Endodermal cell (in vitro differentiated cells): ENCODE results near the gene SLC25A39. TPM values are rescaled to one million over a fixed set of nuclear protein-coding genes. Genes with fewer than 3 reads are reported as not detected.
"Not testable (repeated sequence)": the region's sequence is repeated elsewhere in the genome, so short reads cannot be mapped to it uniquely, and the experiment has no call there.

Experiments
- DNase-seq: peaks from one replicate; pipeline ENCODE4 v3.0.0-alpha.2; 2017
- H3K27ac ChIP-seq: 2 replicates; pipeline ENCODE4 v1.5.1; 2013; ENCODE audit warnings: mild to moderate bottlenecking, low read depth, low read length, moderate library complexity
- H3K27me3 ChIP-seq: 2 replicates; pipeline ENCODE4 v1.6.1; 2013; ENCODE audit warnings: mild to moderate bottlenecking, low read length, moderate library complexity; ENCODE audit not compliant: insufficient read depth, control insufficient read depth, poor library complexity, severe bottlenecking
- H3K36me3 ChIP-seq: 2 replicates; pipeline ENCODE4 v1.7.0; 2013; ENCODE audit warnings: mild to moderate bottlenecking, low read length, moderate library complexity; ENCODE audit not compliant: control insufficient read depth, insufficient read depth
- H3K4me1 ChIP-seq: one replicate; pipeline ENCODE4 v1.7.0; 2013; ENCODE audit warnings: low read length; ENCODE audit not compliant: control insufficient read depth, insufficient read depth
- H3K4me3 ChIP-seq: 2 replicates; pipeline ENCODE4 v1.5.1; 2013; ENCODE audit warnings: mild to moderate bottlenecking, low read length, moderate library complexity
- H3K9ac ChIP-seq: 2 replicates; pipeline ENCODE4 v1.6.1; 2013; ENCODE audit warnings: mild to moderate bottlenecking, low read length, moderate library complexity; ENCODE audit not compliant: poor library complexity, severe bottlenecking; ENCODE audit errors: extremely low read depth
- H3K9me3 ChIP-seq: 2 replicates; pipeline ENCODE4 v1.6.1; 2013; ENCODE audit warnings: mild to moderate bottlenecking, low read length, moderate library complexity; ENCODE audit not compliant: control insufficient read depth
- H3K27ac Mint-ChIP-seq: 2 replicates; pipeline ENCODE4 v1.8.0; 2020; ENCODE audit warnings: mixed read lengths
- H3K27me3 Mint-ChIP-seq: 2 replicates; pipeline ENCODE4 v1.8.0; 2021; ENCODE audit warnings: mild to moderate bottlenecking, mixed read lengths; ENCODE audit not compliant: insufficient read depth
- H3K36me3 Mint-ChIP-seq: 2 replicates; pipeline ENCODE4 v1.8.0; 2020; ENCODE audit warnings: low read depth, mixed read lengths
- H3K4me1 Mint-ChIP-seq: 2 replicates; pipeline ENCODE4 v1.8.0; 2020; ENCODE audit warnings: mixed read lengths
- H3K4me3 Mint-ChIP-seq: 2 replicates; pipeline ENCODE4 v1.8.0; 2020; ENCODE audit warnings: mild to moderate bottlenecking, moderate library complexity, mixed read lengths
- H3K9me3 Mint-ChIP-seq: 2 replicates; pipeline ENCODE4 v1.8.0; 2020; ENCODE audit warnings: mild to moderate bottlenecking, mixed read lengths
- WGBS, 2 experiments: methylation state at CpG; one replicate each; pipeline versions ENCODE4 v1.1.5 to v1.1.7; 2013; ENCODE audit warnings: missing lambda C conversion rate in 2 of 2, mixed read lengths in 1 of 2; ENCODE audit not compliant: insufficient coverage in 1 of 2, insufficient read length in 1 of 2; 5-methylcytosine and 5-hydroxymethylcytosine counted together
- total RNA-seq, 2 donors: library from RNA; stranded (reverse); fragmentation: NEBNext Ultra II Directional in 1 of 2; extraction: Animal tissue kit (Norgen Biotek cat#: 25700) in 1 of 2; gene quantifications; 2 replicates in 1 of 2; 3 replicates in 1 of 2; pipeline ENCODE4 v1.2.1, GENCODE V29; 2021
- TF ChIP-seq, protein P1 (sequence below): fragments of 200-600 bp; sonication (generic); conservative IDR thresholded peaks from 2 replicates; pipeline ENCODE4 v1.5.0; 2021; ENCODE audit warnings: antibody characterized with exemption, mild to moderate bottlenecking

Gene SLC25A39
- total RNA-seq, 2 donors from 2014 or later, result 191 to 201 TPM

GRCh38 chr17:44367231-44367979, 42.8 kb upstream of the SLC25A39 start:
- H3K9ac ChIP-seq, result no peak overlapping the region
- peaks cover 11% of the 10 kb centered on the region for H3K9me3 Mint-ChIP-seq
- peaks cover 2% of the 10 kb centered on the region for H3K4me1 Mint-ChIP-seq
- no peaks in the 10 kb centered on the region for H3K36me3 Mint-ChIP-seq
- WGBS, 2 experiments, result 94 to 98% methylated on average over 6 to 7 of the region's 7 CpGs
- H3K27ac Mint-ChIP-seq, result no peak overlapping the region
- no peak overlapping the region for H3K4me3 ChIP-seq
- H3K36me3 ChIP-seq, result no peaks in the 10 kb centered on the region
- peaks cover 45% of the 10 kb centered on the region for H3K27me3 Mint-ChIP-seq
- peaks cover 5% of the 10 kb centered on the region for H3K9me3 ChIP-seq
- H3K4me3 Mint-ChIP-seq, result no peak overlapping the region
- H3K27ac ChIP-seq, result no peak overlapping the region
- TF ChIP-seq, protein P1, sequence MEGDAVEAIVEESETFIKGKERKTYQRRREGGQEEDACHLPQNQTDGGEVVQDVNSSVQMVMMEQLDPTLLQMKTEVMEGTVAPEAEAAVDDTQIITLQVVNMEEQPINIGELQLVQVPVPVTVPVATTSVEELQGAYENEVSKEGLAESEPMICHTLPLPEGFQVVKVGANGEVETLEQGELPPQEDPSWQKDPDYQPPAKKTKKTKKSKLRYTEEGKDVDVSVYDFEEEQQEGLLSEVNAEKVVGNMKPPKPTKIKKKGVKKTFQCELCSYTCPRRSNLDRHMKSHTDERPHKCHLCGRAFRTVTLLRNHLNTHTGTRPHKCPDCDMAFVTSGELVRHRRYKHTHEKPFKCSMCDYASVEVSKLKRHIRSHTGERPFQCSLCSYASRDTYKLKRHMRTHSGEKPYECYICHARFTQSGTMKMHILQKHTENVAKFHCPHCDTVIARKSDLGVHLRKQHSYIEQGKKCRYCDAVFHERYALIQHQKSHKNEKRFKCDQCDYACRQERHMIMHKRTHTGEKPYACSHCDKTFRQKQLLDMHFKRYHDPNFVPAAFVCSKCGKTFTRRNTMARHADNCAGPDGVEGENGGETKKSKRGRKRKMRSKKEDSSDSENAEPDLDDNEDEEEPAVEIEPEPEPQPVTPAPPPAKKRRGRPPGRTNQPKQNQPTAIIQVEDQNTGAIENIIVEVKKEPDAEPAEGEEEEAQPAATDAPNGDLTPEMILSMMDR, result no peak
- peaks cover 6% of the 10 kb centered on the region for H3K4me1 ChIP-seq
- no peak for DNase-seq
- H3K27me3 ChIP-seq, result peaks cover 5% of the 10 kb centered on the region

GRCh38 chr17:44365051-44365450, 40.4 kb upstream of the SLC25A39 start:
- peaks cover 11% of the 10 kb centered on the region for H3K9me3 Mint-ChIP-seq
- H3K27me3 ChIP-seq, H3K9ac ChIP-seq, H3K27ac ChIP-seq, H3K36me3 Mint-ChIP-seq, H3K27ac Mint-ChIP-seq, H3K4me3 ChIP-seq, H3K9me3 ChIP-seq, DNase-seq, H3K36me3 ChIP-seq: not testable (repeated sequence)
- H3K4me1 Mint-ChIP-seq, result peaks cover 16% of the 10 kb centered on the region
- peaks cover 20% of the 10 kb centered on the region for H3K4me1 ChIP-seq
- H3K4me3 Mint-ChIP-seq, result peak overlapping the region; percentile 73
- H3K27me3 Mint-ChIP-seq, result peaks cover 39% of the 10 kb centered on the region
- WGBS, 2 experiments, result 91 to 93% methylated on average over 4 to 5 of the region's 5 CpGs

- Mint-ChIP-seq H3K9me3 (peaks cover 2% of the 10 kb centered on the region), H3K27ac (peak within 1 kb of the TSS; percentile 79)
Measured at GRCh38 chr17:44363613-44364159, 39.1 kb upstream of the SLC25A39 start, which contains the start of gene FAM171A2. Gene FAM171A2 (minus strand): TSS chr17:44363853. CDS start chr17:44363714, 139 bp downstream.

More at GRCh38 chr17:44363613-44364159, 39.1 kb upstream of the SLC25A39 start, which contains the start of gene FAM171A2:
- peaks cover 5% of the 10 kb centered on the region for H3K9me3 ChIP-seq
- DNase-seq, result peak; percentile 93
- H3K4me1 ChIP-seq, result peaks cover 20% of the 10 kb centered on the region
- Mint-ChIP-seq H3K27me3 (peaks cover 36% of the 10 kb centered on the region), H3K4me1 (peaks cover 16% of the 10 kb centered on the region), H3K36me3 (peaks cover 11% of the 10 kb centered on the region), H3K4me3 (peak within 1 kb of the TSS; percentile 73)
- H3K4me3 ChIP-seq, result peak within 1 kb of the TSS; percentile 87
- peaks cover 5% of the 10 kb centered on the region for H3K27me3 ChIP-seq
- TF ChIP-seq, protein P1, result peak; percentile 94
- WGBS, 2 experiments, result 1 to 80% methylated on average over 1 to 58 of the region's 63 CpGs
- peak within 1 kb of the TSS; percentile 57 for H3K27ac ChIP-seq
- H3K9ac ChIP-seq, result peak within 1 kb of the TSS; percentile 87
- H3K36me3 ChIP-seq, result peaks cover 14% of the 10 kb centered on the region
